HEK293 (cell line): ENCODE results near the gene ZNF653.

Source experiments
- MYNN ChIP-seq: fragments of 450-650 bp; formaldehyde crosslinking; IDR thresholded peaks from 2 replicates; pipeline ENCODE4 v1.5.1; 2016; ENCODE audit warnings: missing biosample characterization, missing genetic modification characterization, borderline replicate concordance
- PRDM4 ChIP-seq: fragments of 450-650 bp; formaldehyde crosslinking; IDR thresholded peaks from 2 replicates; pipeline ENCODE4 v1.5.1; 2017; ENCODE audit warnings: missing biosample characterization, missing genetic modification characterization
- REST ChIP-seq: fragments of 450-650 bp; formaldehyde crosslinking; IDR thresholded peaks from 2 replicates; pipeline ENCODE4 v1.5.1; 2016; ENCODE audit warnings: missing biosample characterization, missing genetic modification characterization
- TRIM28 ChIP-seq: IDR thresholded peaks from 2 replicates; pipeline ENCODE4 v1.6.1; 2011; ENCODE audit warnings: low read length, control low read depth, borderline replicate concordance
- YY1 ChIP-seq: fragments of 450-650 bp; formaldehyde crosslinking; IDR thresholded peaks from 2 replicates; pipeline ENCODE4 v1.5.1; 2018; ENCODE audit warnings: missing biosample characterization, missing genetic modification characterization
- ZNF10 ChIP-seq: fragments of 450-650 bp; formaldehyde crosslinking; IDR thresholded peaks from 2 replicates; pipeline ENCODE4 v1.5.1; 2017; ENCODE audit warnings: missing biosample characterization, missing genetic modification characterization
- ZNF24 ChIP-seq: fragments of 450-650 bp; formaldehyde crosslinking; IDR thresholded peaks from 2 replicates; pipeline ENCODE4 v1.5.1; 2016; ENCODE audit warnings: missing biosample characterization, missing genetic modification characterization
- ZNF274 ChIP-seq, 2 experiments: fragments of 200-500 bp in 1 of 2; fragments of 450-650 bp in 1 of 2; sonication (Bioruptor generic) in 1 of 2; formaldehyde crosslinking in 1 of 2; IDR thresholded peaks; 2 replicates each; pipeline versions ENCODE4 v1.5.1 to v1.6.1; 2014 to 2016; ENCODE audit warnings: borderline replicate concordance in 1 of 2, inconsistent platforms in 1 of 2, low read length in 1 of 2, missing biosample characterization in 1 of 2, missing genetic modification characterization in 1 of 2
- ZNF302 ChIP-seq: fragments of 450-650 bp; formaldehyde crosslinking; IDR thresholded peaks from 2 replicates; pipeline ENCODE4 v1.5.1; 2016; ENCODE audit warnings: missing biosample characterization, missing genetic modification characterization, low read depth
- ZNF521 ChIP-seq: fragments of 450-650 bp; formaldehyde crosslinking; IDR thresholded peaks from 2 replicates; pipeline ENCODE4 v1.5.1; 2017; ENCODE audit warnings: missing biosample characterization, mild to moderate bottlenecking, missing genetic modification characterization
- ZNF843 ChIP-seq: fragments of 450-650 bp; formaldehyde crosslinking; IDR thresholded peaks from 2 replicates; pipeline ENCODE4 v1.5.1; 2016; ENCODE audit warnings: missing biosample characterization, missing genetic modification characterization
- ZSCAN23 ChIP-seq: fragments of 450-650 bp; formaldehyde crosslinking; IDR thresholded peaks from 2 replicates; pipeline ENCODE4 v1.5.1; 2016; ENCODE audit warnings: missing biosample characterization, missing genetic modification characterization
- TF ChIP-seq, protein P1 (sequence below): fragments of 450-650 bp; formaldehyde crosslinking; IDR thresholded peaks from 2 replicates; pipeline ENCODE4 v1.5.1; 2016; ENCODE audit warnings: missing biosample characterization, missing genetic modification characterization

DNA sequence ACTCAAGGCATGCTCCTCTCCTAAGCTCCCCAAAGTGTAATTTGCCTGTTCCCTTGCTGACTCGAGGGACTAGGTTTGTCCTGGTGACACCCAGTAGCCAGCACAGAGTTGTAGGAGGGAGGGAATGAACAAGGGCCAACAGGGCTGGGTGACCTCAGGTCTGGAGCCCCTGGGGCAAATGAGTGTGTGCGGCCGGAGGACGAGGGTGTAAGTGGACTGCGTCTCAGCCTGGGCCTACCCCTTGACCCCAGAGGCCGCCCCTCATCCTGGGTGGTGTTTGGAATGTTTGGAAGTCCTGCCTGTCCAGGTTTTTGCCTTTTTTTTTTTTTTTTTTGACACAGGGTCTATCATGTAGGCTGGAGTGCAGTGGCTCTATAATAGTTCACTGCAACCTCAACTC is 1.3 kb upstream of the ZNF653 start:
- TF ChIP-seq, protein P1, sequence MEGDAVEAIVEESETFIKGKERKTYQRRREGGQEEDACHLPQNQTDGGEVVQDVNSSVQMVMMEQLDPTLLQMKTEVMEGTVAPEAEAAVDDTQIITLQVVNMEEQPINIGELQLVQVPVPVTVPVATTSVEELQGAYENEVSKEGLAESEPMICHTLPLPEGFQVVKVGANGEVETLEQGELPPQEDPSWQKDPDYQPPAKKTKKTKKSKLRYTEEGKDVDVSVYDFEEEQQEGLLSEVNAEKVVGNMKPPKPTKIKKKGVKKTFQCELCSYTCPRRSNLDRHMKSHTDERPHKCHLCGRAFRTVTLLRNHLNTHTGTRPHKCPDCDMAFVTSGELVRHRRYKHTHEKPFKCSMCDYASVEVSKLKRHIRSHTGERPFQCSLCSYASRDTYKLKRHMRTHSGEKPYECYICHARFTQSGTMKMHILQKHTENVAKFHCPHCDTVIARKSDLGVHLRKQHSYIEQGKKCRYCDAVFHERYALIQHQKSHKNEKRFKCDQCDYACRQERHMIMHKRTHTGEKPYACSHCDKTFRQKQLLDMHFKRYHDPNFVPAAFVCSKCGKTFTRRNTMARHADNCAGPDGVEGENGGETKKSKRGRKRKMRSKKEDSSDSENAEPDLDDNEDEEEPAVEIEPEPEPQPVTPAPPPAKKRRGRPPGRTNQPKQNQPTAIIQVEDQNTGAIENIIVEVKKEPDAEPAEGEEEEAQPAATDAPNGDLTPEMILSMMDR, result no peak
- TF ChIP-seq ZNF274 (IDR thresholded peaks at IDR 0.05; ENCODE audit: low read length), result no peak
- TF ChIP-seq ZNF274 (tag by site-specific recombination; IDR thresholded peaks at IDR 0.05; ENCODE audit: borderline replicate concordance), result no peak
- no peak for TF ChIP-seq REST (tag by site-specific recombination)
- no peak for TF ChIP-seq YY1 (tag by site-specific recombination)
- TF ChIP-seq TRIM28, result no peak
- TF ChIP-seq ZNF302, result no peak
- no peak for TF ChIP-seq ZSCAN23 (tag by site-specific recombination)
- no peak for TF ChIP-seq ZNF10 (tag by site-specific recombination)
- TF ChIP-seq ZNF521, result no peak
- TF ChIP-seq PRDM4 (tag by site-specific recombination), result no peak
- no peak for TF ChIP-seq ZNF24 (tag by site-specific recombination)
- TF ChIP-seq ZNF843 (tag by site-specific recombination), result no peak
- no peak for TF ChIP-seq MYNN (tag by site-specific recombination)
